ENCODE results near the gene FASTKD1. TPM values are rescaled to one million over a fixed set of nuclear protein-coding genes. Genes with fewer than 3 reads are reported as not detected.
"Not testable (repeated sequence)": the region's sequence is repeated elsewhere in the genome, so short reads cannot be mapped to it uniquely, and the experiment has no call there.

Gene FASTKD1
- total RNA-seq, 6 experiments from 2014 or later, result 15.3 to 20.4 (median 17.2) TPM

DNA sequence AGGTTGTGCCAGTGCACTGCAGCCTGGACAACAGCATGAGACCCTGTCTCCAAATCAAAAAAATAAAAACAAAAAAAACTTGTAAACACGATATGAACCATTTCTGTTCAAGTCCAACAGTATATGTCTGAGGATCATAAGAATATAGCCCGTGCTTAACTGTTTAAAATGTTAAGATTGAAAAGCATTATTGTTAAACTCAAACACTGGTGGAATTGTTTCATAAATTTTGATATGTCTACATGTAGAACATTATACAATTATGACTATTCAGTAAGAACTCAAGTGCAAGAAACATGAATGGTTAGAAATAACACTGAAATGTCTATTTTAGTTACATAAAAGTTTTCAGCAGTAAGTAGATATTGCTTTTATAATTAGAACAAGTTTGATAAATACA, 40.2 kb upstream of the FASTKD1 start:
- no peak overlapping the region for H3K27ac Mint-ChIP-seq
- no peaks in the 10 kb centered on the region; the same call in 1 of the 2 replicates for H3K27me3 Mint-ChIP-seq (ENCODE audit: insufficient read depth)
- H3K4me3 Mint-ChIP-seq, result no peak overlapping the region
- peaks cover 12% of the 10 kb centered on the region for H3K9me3 Mint-ChIP-seq
- no peak for DNase-seq
- peaks cover 79% of the 10 kb centered on the region for H3K36me3 Mint-ChIP-seq (ENCODE audit: low read depth)
- no peak for TF ChIP-seq CTCF (IDR thresholded peaks at IDR 0.05)
- no peaks in the 10 kb centered on the region for H3K4me1 Mint-ChIP-seq (ENCODE audit: low read depth)

- no peaks in the 10 kb centered on the region for H3K9me3 Mint-ChIP-seq
- no peak for TF ChIP-seq CTCF (IDR thresholded peaks at IDR 0.05)
- no peak overlapping the region for H3K27ac Mint-ChIP-seq
- H3K27me3 Mint-ChIP-seq (ENCODE audit: insufficient read depth), result no peaks in the 10 kb centered on the region; the same call in 1 of the 2 replicates
- DNase-seq, result no peak
- H3K4me1 Mint-ChIP-seq (ENCODE audit: low read depth), result no peaks in the 10 kb centered on the region
- no peak overlapping the region for H3K4me3 Mint-ChIP-seq
- H3K36me3 Mint-ChIP-seq (ENCODE audit: low read depth), result peaks cover 40% of the 10 kb centered on the region
Measured at GRCh38 chr2:169609264-169609663, 35.6 kb upstream of the FASTKD1 start.

- Mint-ChIP-seq H3K27ac (no peak overlapping the region), H3K4me3 (no peak overlapping the region), H3K27me3 (ENCODE audit: insufficient read depth) (no peaks in the 10 kb centered on the region; the same call in 1 of the 2 replicates), H3K36me3 (ENCODE audit: low read depth) (no peaks in the 10 kb centered on the region), H3K9me3 (no peaks in the 10 kb centered on the region), H3K4me1 (ENCODE audit: low read depth) (no peaks in the 10 kb centered on the region)
- TF ChIP-seq CTCF (IDR thresholded peaks at IDR 0.05), result no peak
- DNase-seq, result no peak
Measured at GRCh38 chr2:169599568-169599967, 25.9 kb upstream of the FASTKD1 start.

GRCh38 chr2:169598982-169599381, 25.3 kb upstream of the FASTKD1 start:
- TF ChIP-seq CTCF (IDR thresholded peaks at IDR 0.05), result no peak
- no peaks in the 10 kb centered on the region for H3K9me3 Mint-ChIP-seq
- H3K27me3 Mint-ChIP-seq (ENCODE audit: insufficient read depth), result no peaks in the 10 kb centered on the region; the same call in 1 of the 2 replicates
- H3K4me3 Mint-ChIP-seq, result no peak overlapping the region
- no peak for DNase-seq
- no peaks in the 10 kb centered on the region for H3K36me3 Mint-ChIP-seq (ENCODE audit: low read depth)
- H3K27ac Mint-ChIP-seq, result no peak overlapping the region
- no peaks in the 10 kb centered on the region for H3K4me1 Mint-ChIP-seq (ENCODE audit: low read depth)

- not testable (repeated sequence) for H3K27ac Mint-ChIP-seq; H3K4me1 Mint-ChIP-seq (ENCODE audit: low read depth); H3K27me3 Mint-ChIP-seq (ENCODE audit: insufficient read depth); H3K4me3 Mint-ChIP-seq; DNase-seq; H3K9me3 Mint-ChIP-seq; H3K36me3 Mint-ChIP-seq (ENCODE audit: low read depth)
Measured at GRCh38 chr2:169596546-169596945, 22.9 kb upstream of the FASTKD1 start.

GRCh38 chr2:169590804-169591203, 17.1 kb upstream of the FASTKD1 start:
- Mint-ChIP-seq H3K4me3 (no peak overlapping the region), H3K27ac (no peak overlapping the region), H3K36me3 (ENCODE audit: low read depth) (no peaks in the 10 kb centered on the region; the same call in 1 of the 2 replicates), H3K27me3 (ENCODE audit: insufficient read depth) (no peaks in the 10 kb centered on the region; the same call in 1 of the 2 replicates), H3K4me1 (ENCODE audit: low read depth) (peaks cover 9% of the 10 kb centered on the region), H3K9me3 (no peaks in the 10 kb centered on the region)
- no peak for TF ChIP-seq CTCF (IDR thresholded peaks at IDR 0.05)
- no peak for DNase-seq

Measured in HFFc6 (cell line).